HFF-Myc (cell line): ENCODE measurements around the gene CLEC16A.

Experiments
- DNase-seq: peaks from one replicate; pipeline ENCODE4 v3.0.0-alpha.2; 2011; ENCODE audit warnings: low read depth; ENCODE audit errors: extremely low read depth
- H3K4me3 ChIP-seq: replicated peaks from 2 replicates; pipeline ENCODE4 v1.5.1; 2011; ENCODE audit warnings: low read depth, mild to moderate bottlenecking, control low read depth, low read length
- CTCF ChIP-seq: IDR thresholded peaks from 2 replicates; pipeline ENCODE4 v1.5.1; 2012; ENCODE audit warnings: mild to moderate bottlenecking, low read depth, low read length, control low read depth; ENCODE audit errors: missing control alignments

CLEC16A gene

GRCh38 chr16:11151156-11151884 is 207.0 kb downstream of the CLEC16A start:
- no peak for DNase-seq
- TF ChIP-seq CTCF: no peak
- no peak overlapping the region for H3K4me3 ChIP-seq

GRCh38 chr16:11151885-11152629 is 207.7 kb downstream of the CLEC16A start:
- no peak for TF ChIP-seq CTCF
- no peak for DNase-seq
- no peak overlapping the region for H3K4me3 ChIP-seq

GRCh38 chr16:11152677-11153331 is 208.4 kb downstream of the CLEC16A start:
- TF ChIP-seq CTCF: no peak
- DNase-seq: no peak
- H3K4me3 ChIP-seq: no peak overlapping the region

GRCh38 chr16:11155284-11155806 is 211.0 kb downstream of the CLEC16A start:
- no peak for DNase-seq
- H3K4me3 ChIP-seq: no peak overlapping the region
- no peak for TF ChIP-seq CTCF

GRCh38 chr16:11156401-11156800 is 212.0 kb downstream of the CLEC16A start:
- no peak for TF ChIP-seq CTCF
- H3K4me3 ChIP-seq: no peak overlapping the region
- DNase-seq: no peak

- no peak overlapping the region for H3K4me3 ChIP-seq
- TF ChIP-seq CTCF: no peak
- DNase-seq: no peak
Measured at GRCh38 chr16:11157143-11157542, 212.8 kb downstream of the CLEC16A start.
